HCT116 (cell line): ENCODE measurements around the gene RMRP. TPM values are rescaled to one million over a fixed set of nuclear protein-coding genes. Genes with fewer than 3 reads are reported as not detected.

ENCODE experiments used
- ATAC-seq: fragments of 200-7000 bp; cut with Tn5 transposase; 2 replicates; pipeline ENCODE4 v1.9.1; 2020; ENCODE audit warnings: mild to moderate bottlenecking, moderate library complexity
- BruUV-seq: library from RNA; stranded (reverse); fragments of 400-500 nt; replicated peaks from 2 replicates; lab custom pipeline; 2021; lab: Mats Ljungman, UMichigan
- CTCF ChIA-PET: fragments of 300-600 bp; sonication (Branson Sonifier 250); formaldehyde crosslinking; loops from one replicate; lab custom pipeline; 2021; ENCODE audit warnings: antibody characterized with exemption; lab: Charles Lee
- POLR2A ChIA-PET: fragments of 300-600, 350-600 bp; sonication (Branson Sonifier 250); formaldehyde crosslinking; loops from one replicate; lab custom pipeline; 2021; ENCODE audit warnings: antibody characterized with exemption; lab: Charles Lee
- RAD21 ChIA-PET, 2 experiments: fragments of 300-600 bp; sonication (Branson Sonifier 250); formaldehyde crosslinking; loops; one replicate each; lab custom pipeline; 2023; ENCODE audit warnings: low total read pairs in 2 of 2; ENCODE audit not compliant: uncharacterized antibody in 2 of 2, unreplicated experiment in 2 of 2, low non-redundant PET in 1 of 2; lab: Charles Lee
- DNase-seq: peaks from one replicate; pipeline ENCODE4 v3.0.0-alpha.2; 2010; ENCODE audit warnings: low read depth, low spot score
- H2AFZ ChIP-seq: fragments of 200-600 bp; shearing (Covaris generic), sonication (generic); 2 replicates; pipeline ENCODE4 v1.6.1; 2017; ENCODE audit warnings: low read depth, mixed run types, mixed read lengths, antibody characterized with exemption, low read length; ENCODE audit not compliant: poor library complexity, severe bottlenecking
- H3K27ac ChIP-seq: 2 replicates; pipeline ENCODE4 v1.5.1; 2012; ENCODE audit warnings: low read depth, low read length
- H3K27me3 ChIP-seq: fragments of 200-600 bp; sonication (generic); 2 replicates; pipeline ENCODE4 v1.6.1; 2016; ENCODE audit warnings: mixed run types, low read length, mixed read lengths; ENCODE audit not compliant: insufficient read depth
- H3K36me3 ChIP-seq, 2 experiments: fragments of 200-500 bp in 1 of 2; fragments of 200-600 bp in 1 of 2; sonication (Bioruptor generic) in 1 of 2; sonication (generic) in 1 of 2; 2 replicates each; pipeline versions ENCODE4 v1.5.1 to v1.6.1; 2014 to 2016; ENCODE audit warnings: low read length in 2 of 2, inconsistent platforms in 1 of 2, mixed read lengths in 1 of 2, mixed run types in 1 of 2; ENCODE audit not compliant: insufficient read depth in 2 of 2, control insufficient read depth in 1 of 2
- H3K4me1 ChIP-seq, 2 experiments: fragments of 200-600 bp in 1 of 2; sonication (generic) in 1 of 2; 2 replicates each; pipeline versions ENCODE4 v1.5.1 to v1.6.1; 2012 to 2017; ENCODE audit warnings: low read length in 2 of 2, inconsistent platforms in 1 of 2, mild to moderate bottlenecking in 1 of 2, mixed read lengths in 1 of 2, mixed run types in 1 of 2, moderate library complexity in 1 of 2; ENCODE audit not compliant: insufficient read depth in 2 of 2, control insufficient read depth in 1 of 2
- H3K4me2 ChIP-seq: fragments of 200-600 bp; sonication (generic); 2 replicates; pipeline ENCODE4 v1.6.1; 2017; ENCODE audit warnings: mixed run types, low read length, mixed read lengths
- H3K4me3 ChIP-seq, 2 experiments: fragments of 200-600 bp in 1 of 2; sonication (generic) in 1 of 2; replicated peaks in 1 of 2; 2 replicates each; pipeline ENCODE4 v1.5.1; 2011 to 2016; ENCODE audit warnings: low read length in 2 of 2, control low read depth in 1 of 2, low read depth in 1 of 2, mild to moderate bottlenecking in 1 of 2, mixed read lengths in 1 of 2, mixed run types in 1 of 2
- H3K79me2 ChIP-seq: fragments of 200-600 bp; sonication (generic); 2 replicates; pipeline ENCODE4 v1.6.1; 2017; ENCODE audit warnings: mild to moderate bottlenecking, mixed run types, low read length, moderate library complexity, mixed read lengths; ENCODE audit not compliant: insufficient read depth
- H3K9ac ChIP-seq: fragments of 200-600 bp; sonication (generic); 2 replicates; pipeline ENCODE4 v1.6.1; 2016; ENCODE audit warnings: low read length, mixed read lengths
- H3K9me2 ChIP-seq: fragments of 200-600 bp; sonication (generic), shearing (Covaris generic); 2 replicates; pipeline ENCODE4 v1.6.1; 2017; ENCODE audit warnings: mixed run types, mild to moderate bottlenecking, moderate library complexity; ENCODE audit not compliant: insufficient read depth
- H3K9me3 ChIP-seq, 2 experiments: fragments of 200-500 bp in 1 of 2; fragments of 200-600 bp in 1 of 2; sonication (Bioruptor generic) in 1 of 2; sonication (generic) in 1 of 2; 2 replicates each; pipeline ENCODE4 v1.6.1; 2014 to 2017; ENCODE audit warnings: low read length in 2 of 2, mixed read lengths in 2 of 2, inconsistent platforms in 1 of 2, low read depth in 1 of 2, mild to moderate bottlenecking in 1 of 2, mixed run types in 1 of 2, moderate library complexity in 1 of 2; ENCODE audit not compliant: control insufficient read depth in 1 of 2, insufficient read depth in 1 of 2
- H4K20me1 ChIP-seq: fragments of 200-600 bp; sonication (generic), shearing (Covaris generic); 2 replicates; pipeline ENCODE4 v1.6.1; 2017; ENCODE audit warnings: mixed run types, mild to moderate bottlenecking, moderate library complexity; ENCODE audit not compliant: insufficient read depth
- CBX3 ChIP-seq: IDR thresholded peaks from 2 replicates; pipeline ENCODE4 v1.6.1; 2012; ENCODE audit warnings: low read depth
- CEBPB ChIP-seq: IDR thresholded peaks from 2 replicates; pipeline ENCODE4 v1.6.1; 2012; ENCODE audit warnings: low read depth
- ELF1 ChIP-seq: IDR thresholded peaks from 2 replicates; pipeline ENCODE4 v1.6.1; 2012; ENCODE audit warnings: low read depth, borderline replicate concordance
- JUND ChIP-seq: IDR thresholded peaks from 2 replicates; pipeline ENCODE4 v1.6.1; 2012
- POLR2A ChIP-seq: IDR thresholded peaks from 2 replicates; pipeline ENCODE4 v1.7.0; 2011; ENCODE audit warnings: borderline replicate concordance; ENCODE audit not compliant: insufficient read depth, insufficient read length; ENCODE audit errors: extremely low read depth
- RAD21 ChIP-seq: IDR thresholded peaks from 2 replicates; pipeline ENCODE4 v1.6.1; 2012; ENCODE audit warnings: low read depth, mild to moderate bottlenecking
- SIN3A ChIP-seq: IDR thresholded peaks from 2 replicates; pipeline ENCODE4 v1.6.1; 2012; ENCODE audit warnings: low read depth
- SP1 ChIP-seq: IDR thresholded peaks from 2 replicates; pipeline ENCODE4 v1.6.1; 2012; ENCODE audit warnings: low read depth
- SRF ChIP-seq: IDR thresholded peaks from 2 replicates; pipeline ENCODE4 v1.6.1; 2012; ENCODE audit warnings: low read depth
- ZBTB33 ChIP-seq: IDR thresholded peaks from 2 replicates; pipeline ENCODE4 v1.6.1; 2011; ENCODE audit warnings: mild to moderate bottlenecking, low read length, moderate library complexity; ENCODE audit not compliant: insufficient replicate concordance; ENCODE audit errors: extremely low read depth
- ZFX ChIP-seq: fragments of 450-650 bp; IDR thresholded peaks from 2 replicates; pipeline ENCODE4 v1.6.1; 2017
- ZNF274 ChIP-seq: fragments of 200-500 bp; sonication (Bioruptor generic); IDR thresholded peaks from 2 replicates; pipeline ENCODE4 v1.6.1; 2014; ENCODE audit warnings: mild to moderate bottlenecking, low read depth, low read length, inconsistent platforms
- intact Hi-C: fragments of 100-400 bp; cut with micrococcal nuclease; formaldehyde crosslinking; loops from 2 replicates; pipeline ENCODE4 v1.10.0; 2022
- total RNA-seq: library from RNA; stranded (reverse); gene quantifications from one replicate; pipeline ENCODE4 v1.2.1, GENCODE V29; 2021; ENCODE audit not compliant: unreplicated experiment

The RMRP gene
- total RNA-seq, 1 experiment from 2014 or later = 30,969 TPM

- no peaks in the 10 kb centered on the region for H3K27me3 ChIP-seq
- H3K27ac ChIP-seq = peak overlapping the region; percentile 85; the same call in 1 of the 2 replicates
- POLR2A ChIA-PET = interaction anchor here (0.8 to 2.9 kb wide), 4 partner anchors 9 to 75 kb away, joined by 3 to 11 read pairs (median 6); partner anchors contain the start of genes CREB3 and TLN1
- H3K9me3 ChIP-seq = no peaks in the 10 kb centered on the region
- H3K4me3 ChIP-seq = peak overlapping the region in 1 of 2 experiments; percentile 28; a peak in 1 of 4 replicates
- no TSS peak for BruUV-seq
- H3K4me1 ChIP-seq = peaks cover 10 to 40% of the 10 kb centered on the region in 2 experiments; a peak in 3 of 4 replicates
- CTCF ChIA-PET = interaction anchor here (0.7 to 2.6 kb wide), 6 partner anchors 10 to 79 kb away, joined by 3 to 12 read pairs (median 6); partner anchors contain the start of genes CREB3 and TLN1
- TF ChIP-seq RAD21 (no peak), SRF (no peak), ZBTB33 (no peak), CEBPB (no peak), SP1 (no peak), POLR2A (no peak), CBX3 (no peak), ZFX (no peak), JUND (no peak), SIN3A (no peak), ZNF274 (no peak), ELF1 (no peak)
- H3K9ac ChIP-seq = peak overlapping the region; percentile 90
- H4K20me1 ChIP-seq = no peaks in the 10 kb centered on the region
- no peak for ATAC-seq
- no peaks in the 10 kb centered on the region for H3K9me2 ChIP-seq
- intact Hi-C loops = loop anchor here (1.0 to 10.0 kb wide), 4 partner anchors 34 to 542 kb away; partner anchors contain the start of genes ATOSB, CREB3, TESK1 and TLN1
- DNase-seq = no peak
- RAD21 ChIA-PET = interaction anchor here in 1 of 2 experiments (0.8 kb wide), 1 partner anchor 40 kb away, joined by 3 read pairs; no protein-coding TSS in a partner anchor
- H2AFZ ChIP-seq = peak overlapping the region; percentile 70
- peaks cover 5 to 14% of the 10 kb centered on the region in 2 experiments; a peak in 2 of 4 replicates for H3K36me3 ChIP-seq
- H3K79me2 ChIP-seq = no peaks in the 10 kb centered on the region; the same call in 1 of the 2 replicates
- H3K4me2 ChIP-seq = peak overlapping the region; percentile 79
These were observed 831 bp downstream of the RMRP start for GRCh38 chr9:35656831-35657545.
